GM12878 (cell line): Measurements from ENCODE around the gene COL23A1. TPM values are rescaled to one million over a fixed set of nuclear protein-coding genes. Genes with fewer than 3 reads are reported as not detected.

Experiments
- ATAC-seq: fragments of 200-7000 bp; cut with Tn5 transposase; 3 replicates; pipeline ENCODE4 v1.9.1; 2020; ENCODE audit warnings: mild to moderate bottlenecking, moderate library complexity
- BruUV-seq: library from RNA; stranded (reverse); fragments of 400-500 nt; replicated peaks from 2 replicates; lab custom pipeline; 2021; lab: Mats Ljungman, UMichigan
- CTCF ChIA-PET: fragments of 300-600 bp; sonication (Branson Sonifier 250); formaldehyde crosslinking; extraction: SDS; loops from one replicate; lab custom pipeline; 2021; ENCODE audit warnings: inconsistent platforms; lab: Yijun Ruan, JAX
- POLR2A ChIA-PET: fragments of 350-600 bp; formaldehyde crosslinking; extraction: SDS; loops from one replicate; lab custom pipeline; 2021; ENCODE audit warnings: inconsistent platforms; lab: Charles Lee
- RAD21 ChIA-PET: fragments of 300-600 bp; sonication (Branson Sonifier 250); formaldehyde crosslinking; loops from one replicate; lab custom pipeline; 2023; ENCODE audit warnings: antibody characterized with exemption; ENCODE audit not compliant: unreplicated experiment; lab: Charles Lee
- SMC1A ChIA-PET: fragments of 300-600 bp; sonication (Branson Sonifier 250); formaldehyde crosslinking; loops from one replicate; lab custom pipeline; 2023; ENCODE audit not compliant: unreplicated experiment, uncharacterized antibody; lab: Charles Lee
- DNase-seq: peaks from one replicate; pipeline ENCODE4 v3.0.0-alpha.2; 2011; ENCODE audit warnings: low read depth, low spot score
- FAIRE-seq: peaks from 3 replicates; lab custom pipeline; 2011; peaks lifted over from hg19 to GRCh38; lab: Jason Lieb, UNC
- H2AFZ ChIP-seq: 2 replicates; pipeline ENCODE4 v1.6.0; 2011; ENCODE audit warnings: low read depth, low read length, control low read depth; ENCODE audit not compliant: control insufficient read depth
- H3K27ac ChIP-seq: 2 replicates; pipeline ENCODE4 v1.5.1; 2011; ENCODE audit warnings: control low read depth; ENCODE audit not compliant: control insufficient read depth, insufficient read depth
- H3K27me3 ChIP-seq, 2 experiments: replicated peaks in 1 of 2; 2 replicates each; pipeline versions ENCODE4 v1.6.0 to v1.6.1; 2011; ENCODE audit warnings: low read length in 1 of 2; ENCODE audit not compliant: control insufficient read depth in 2 of 2, insufficient read depth in 2 of 2
- H3K36me3 ChIP-seq, 2 experiments: 2 replicates each; pipeline ENCODE4 v1.5.1; 2011; ENCODE audit warnings: low read length in 1 of 2; ENCODE audit not compliant: control insufficient read depth in 2 of 2, insufficient read depth in 2 of 2
- H3K4me1 ChIP-seq: 2 replicates; pipeline ENCODE4 v1.6.1; 2011; ENCODE audit warnings: mild to moderate bottlenecking, low read length, moderate library complexity, mixed read lengths; ENCODE audit not compliant: control insufficient read depth, insufficient read depth
- H3K4me2 ChIP-seq: 2 replicates; pipeline ENCODE4 v1.6.0; 2011; ENCODE audit warnings: control low read depth; ENCODE audit not compliant: control insufficient read depth, insufficient read depth
- H3K4me3 ChIP-seq: fragments of 200-600 bp; sonication (generic); 2 replicates; pipeline ENCODE4 v1.5.1; 2016
- H3K79me2 ChIP-seq: 2 replicates; pipeline ENCODE4 v1.6.0; 2011; ENCODE audit warnings: low read length; ENCODE audit not compliant: control insufficient read depth, insufficient read depth
- H3K9ac ChIP-seq: 2 replicates; pipeline ENCODE4 v1.8.0; 2011; ENCODE audit warnings: low read length, control low read depth, mixed read lengths; ENCODE audit not compliant: control insufficient read depth, insufficient read depth
- H3K9me3 ChIP-seq: replicated peaks from 3 replicates; pipeline ENCODE4 v1.5.1; 2011; ENCODE audit warnings: mild to moderate bottlenecking, low read length; ENCODE audit not compliant: control insufficient read depth, insufficient read depth
- H4K20me1 ChIP-seq: 2 replicates; pipeline ENCODE4 v1.6.0; 2011; ENCODE audit not compliant: control insufficient read depth, insufficient read depth
- BMI1 ChIP-seq: fragments of 450-650 bp; IDR thresholded peaks from 2 replicates; pipeline ENCODE4 v1.6.1; 2016; ENCODE audit warnings: mild to moderate bottlenecking, moderate library complexity, borderline replicate concordance
- E2F8 ChIP-seq: fragments of 450-650 bp; IDR thresholded peaks from 2 replicates; pipeline ENCODE4 v1.6.1; 2018; ENCODE audit warnings: mild to moderate bottlenecking, low read depth, moderate library complexity; ENCODE audit not compliant: partially characterized antibody
- POLR2AphosphoS2 ChIP-seq: IDR thresholded peaks from 2 replicates; pipeline ENCODE4 v1.6.1; 2011; ENCODE audit warnings: low read depth, mild to moderate bottlenecking, low read length, improper control_type of control experiment, moderate library complexity
- RAD51 ChIP-seq: fragments of 450-650 bp; IDR thresholded peaks from 2 replicates; pipeline ENCODE4 v1.6.1; 2016; ENCODE audit warnings: moderate library complexity, mild to moderate bottlenecking, inconsistent platforms
- ZBTB4 ChIP-seq: fragments of 450-650 bp; formaldehyde crosslinking; IDR thresholded peaks from 2 replicates; pipeline ENCODE4 v1.4.0; 2022; ENCODE audit warnings: mild to moderate bottlenecking, moderate library complexity
- ZNF384 ChIP-seq: IDR thresholded peaks from 2 replicates; pipeline ENCODE4 v1.6.1; 2012; ENCODE audit warnings: low read depth, mild to moderate bottlenecking, low read length, improper control_type of control experiment, borderline replicate concordance
- WGBS: methylation state at CpG from one replicate; pipeline ENCODE4 v1.1.6; 2016; ENCODE audit warnings: low lambda C conversion rate; ENCODE audit not compliant: insufficient replicate concordance, insufficient coverage; ENCODE audit errors: missing lambda C conversion rate; 5-methylcytosine and 5-hydroxymethylcytosine counted together
- in situ Hi-C: fragments of 300-500 bp; cut with MboI; formaldehyde crosslinking; loops from 9 replicates; pipeline ENCODE4 v1.14.3; 2018; ENCODE audit warnings: mixed read lengths
- intact Hi-C: fragments of 100-400 bp; cut with micrococcal nuclease; formaldehyde crosslinking; loops from one replicate; pipeline ENCODE4 v1.14.2; 2022; ENCODE audit not compliant: unreplicated experiment
- polyA plus RNA-seq, 11 experiments: library from polyadenylated mRNA; depleted of rRNA in 4 of 11; unstranded in 6 of 11; stranded (reverse) in 5 of 11; fragments of >200 nt; fragmentation: Nextera tagmentation in 4 of 11; fragmentation: Illumina TruSeq in 1 of 11; extraction: Ambion mirVana in 4 of 11; extraction: Trizol in 1 of 11; gene quantifications; 1 replicate in 1 of 11; 2 replicates in 10 of 11; pipeline versions ENCODE4 v1.2.1 to v1.2.3, GENCODE V29; 2011 to 2016; ENCODE audit warnings: inconsistent platforms in 2 of 11, missing spikeins in 2 of 11, low read depth in 1 of 11
- total RNA-seq, 4 experiments: library from RNA; depleted of rRNA in 3 of 4; stranded (reverse); fragments of >200 nt in 3 of 4; fragmentation: Illumina TruSeq in 1 of 4; extraction: Trizol in 1 of 4; gene quantifications; 2 replicates each; pipeline versions ENCODE4 v1.2.1 to v1.2.3, GENCODE V29; 2013 to 2021

Gene COL23A1
- total and polyA plus RNA-seq, 10 of the 15 experiments (the other 5 are each of a cell fraction or from before 2014, with no cell fraction given), result 0.03 to 0.83 (median 0.09) TPM; not detected in 5

GRCh38 chr5:178489271-178489976 lies 100.8 kb downstream of the COL23A1 start:
- Histone ChIP-seq H3K79me2 (no peaks in the 10 kb centered on the region), H3K9ac (no peak overlapping the region), H3K36me3 (no peaks in the 10 kb centered on the region), H2AFZ (no peak overlapping the region), H3K4me1 (no peaks in the 10 kb centered on the region), H3K27me3 (no peaks in the 10 kb centered on the region), H3K4me3 (no peak overlapping the region), H3K9me3 (no peaks in the 10 kb centered on the region; the same call in 2 of the 3 replicates), H3K27ac (no peak overlapping the region), H3K4me2 (no peak overlapping the region), H4K20me1 (no peaks in the 10 kb centered on the region)
- no TSS peak for BruUV-seq
- 46% methylated on average over 11 of the region's 12 CpGs for WGBS
- intact Hi-C loops, result no loop called here
- ChIA-PET RAD21 (no interaction called here), POLR2A (no interaction called here), SMC1A (no interaction called here), CTCF (no interaction called here)
- TF ChIP-seq BMI1, result no peak
- TF ChIP-seq RAD51, result no peak
- no peak for TF ChIP-seq POLR2AphosphoS2
- TF ChIP-seq ZNF384, result no peak
- no peak for TF ChIP-seq ZBTB4 (CRISPR knock-in tag)
- no peak for TF ChIP-seq E2F8
- no peak for ATAC-seq
- in situ Hi-C loops, result no loop called here
- no peak for FAIRE-seq
- no peak for DNase-seq
